SK-N-SH (cell line): ENCODE data around the gene AFP. TPM values are rescaled to one million over a fixed set of nuclear protein-coding genes. Genes with fewer than 3 reads are reported as not detected.

Experiments
- CTCF ChIA-PET: fragments of 300-600, 350-600 bp; formaldehyde crosslinking; extraction: SDS; loops from one replicate; lab custom pipeline; 2021; lab: Yijun Ruan, JAX
- POLR2A ChIA-PET: fragments of 350-600 bp; sonication (Branson Sonifier 250); formaldehyde crosslinking; extraction: SDS; loops from one replicate; lab custom pipeline; 2020; ENCODE audit warnings: antibody characterized with exemption, inconsistent platforms; lab: Yijun Ruan, JAX
- DNase-seq: peaks from one replicate; pipeline ENCODE4 v3.0.0; 2012
- H2AFZ ChIP-seq: fragments of 200-600 bp; sonication (generic); 2 replicates; pipeline ENCODE4 v1.8.1; 2016; ENCODE audit warnings: antibody characterized with exemption, mild to moderate bottlenecking, low read depth
- H3F3A ChIP-seq: fragments of 200-600 bp; sonication (generic); replicated peaks from 2 replicates; pipeline ENCODE3; 2016; ENCODE audit warnings: antibody characterized with exemption, mild to moderate bottlenecking; ENCODE audit not compliant: insufficient read depth
- H3K27ac ChIP-seq, 2 experiments: fragments of 200-500 bp in 1 of 2; fragments of 200-600 bp in 1 of 2; sonication (Bioruptor generic) in 1 of 2; sonication (generic), shearing (Covaris generic) in 1 of 2; 2 replicates each; pipeline versions ENCODE4 v1.5.1 to v1.6.1; 2014 to 2016; ENCODE audit warnings: low read depth in 2 of 2, inconsistent platforms in 1 of 2, low read length in 1 of 2, mild to moderate bottlenecking in 1 of 2, mixed read lengths in 1 of 2
- H3K27me3 ChIP-seq: fragments of 200-600 bp; sonication (generic), shearing (Covaris generic); 2 replicates; pipeline ENCODE4 v1.6.1; 2016; ENCODE audit warnings: mixed run types; ENCODE audit not compliant: insufficient read depth
- H3K36me3 ChIP-seq, 2 experiments: fragments of 200-500 bp in 1 of 2; fragments of 200-600 bp in 1 of 2; sonication (Bioruptor generic) in 1 of 2; sonication (generic) in 1 of 2; replicated peaks in 1 of 2; 2 replicates each; pipeline versions ENCODE3 to v1.5.1; 2014 to 2016; ENCODE audit warnings: low read length in 1 of 2, mild to moderate bottlenecking in 1 of 2; ENCODE audit not compliant: insufficient read depth in 2 of 2, control insufficient read depth in 1 of 2
- H3K4me1 ChIP-seq, 2 experiments: fragments of 200-500 bp in 1 of 2; fragments of 200-600 bp in 1 of 2; sonication (Bioruptor generic) in 1 of 2; sonication (generic), shearing (Covaris generic) in 1 of 2; 2 replicates each; pipeline versions ENCODE4 v1.5.1 to v1.6.1; 2014 to 2016; ENCODE audit warnings: low read depth in 1 of 2, low read length in 1 of 2, mixed run types in 1 of 2; ENCODE audit not compliant: insufficient read depth in 2 of 2, control insufficient read depth in 1 of 2
- H3K4me2 ChIP-seq: fragments of 200-600 bp; sonication (generic), shearing (Covaris generic); 2 replicates; pipeline ENCODE4 v1.6.1; 2017; ENCODE audit warnings: mixed run types
- H3K4me3 ChIP-seq, 2 experiments: fragments of 200-500 bp in 1 of 2; fragments of 200-600 bp in 1 of 2; sonication (Bioruptor generic) in 1 of 2; sonication (generic), shearing (Covaris generic) in 1 of 2; 2 replicates each; pipeline versions ENCODE4 v1.5.1 to v1.8.1; 2014 to 2016; ENCODE audit warnings: low read depth in 2 of 2, inconsistent platforms in 1 of 2, low read length in 1 of 2, mild to moderate bottlenecking in 1 of 2, mixed read lengths in 1 of 2, moderate library complexity in 1 of 2
- H3K79me2 ChIP-seq: fragments of 200-600 bp; sonication (generic); 2 replicates; pipeline ENCODE4 v1.8.1; 2017; ENCODE audit warnings: mild to moderate bottlenecking; ENCODE audit not compliant: insufficient read depth
- H3K9ac ChIP-seq: fragments of 200-600 bp; sonication (generic); 2 replicates; pipeline ENCODE4 v1.6.1; 2017; ENCODE audit warnings: mixed run types
- H3K9me2 ChIP-seq: fragments of 200-600 bp; sonication (generic); 2 replicates; pipeline ENCODE4 v1.6.1; 2017; ENCODE audit warnings: mixed run types
- H3K9me3 ChIP-seq: fragments of 200-600 bp; sonication (generic); 2 replicates; pipeline ENCODE4 v1.6.1; 2017; ENCODE audit warnings: mixed run types, mild to moderate bottlenecking, moderate library complexity
- H4K20me1 ChIP-seq: fragments of 200-600 bp; sonication (generic); 2 replicates; pipeline ENCODE4 v1.6.1; 2017; ENCODE audit warnings: mild to moderate bottlenecking, mixed run types; ENCODE audit not compliant: insufficient read depth
- CHD2 ChIP-seq: fragments of 150-350 bp; IDR thresholded peaks from 2 replicates; pipeline ENCODE4 v1.6.1; 2018; ENCODE audit warnings: low read length; ENCODE audit not compliant: partially characterized antibody
- EP300 ChIP-seq, 2 experiments: IDR thresholded peaks; 2 replicates each; pipeline versions ENCODE4 v1.4.0 to v1.6.1; 2012; ENCODE audit warnings: borderline replicate concordance in 1 of 2, low read depth in 1 of 2, low read length in 1 of 2
- EZH2phosphoT487 ChIP-seq: fragments of 200-600 bp; sonication (generic); IDR thresholded peaks from 2 replicates; pipeline ENCODE4 v1.6.1; 2017; ENCODE audit warnings: low read depth, mixed run types, mild to moderate bottlenecking, antibody characterized with exemption, moderate library complexity, borderline replicate concordance
- FOSL2 ChIP-seq: IDR thresholded peaks from 2 replicates; pipeline ENCODE4 v1.4.0; 2012; ENCODE audit warnings: low read depth, mild to moderate bottlenecking, moderate library complexity, borderline replicate concordance
- FOXJ3 ChIP-seq: sonication (generic); formaldehyde crosslinking; IDR thresholded peaks from 2 replicates; pipeline ENCODE4 v1.5.1; 2020; ENCODE audit warnings: mild to moderate bottlenecking, missing genetic modification reagents
- GATA2 ChIP-seq: sonication (generic); formaldehyde crosslinking; IDR thresholded peaks from 2 replicates; pipeline ENCODE4 v1.5.0; 2020; ENCODE audit warnings: mild to moderate bottlenecking, missing genetic modification reagents
- MAX ChIP-seq: IDR thresholded peaks from 2 replicates; pipeline ENCODE4 v1.4.0; 2012; ENCODE audit warnings: low read depth
- MEF2A ChIP-seq: IDR thresholded peaks from 2 replicates; pipeline ENCODE4 v1.4.0; 2012; ENCODE audit warnings: low read depth, borderline replicate concordance
- MXI1 ChIP-seq: IDR thresholded peaks from 2 replicates; pipeline ENCODE4 v1.6.1; 2012; ENCODE audit warnings: mild to moderate bottlenecking, low read depth, low read length, improper control_type of control experiment
- NRF1 ChIP-seq: IDR thresholded peaks from 2 replicates; pipeline ENCODE4 v1.6.1; 2012; ENCODE audit warnings: low read depth, mild to moderate bottlenecking, low read length
- PBX3 ChIP-seq: IDR thresholded peaks from 2 replicates; pipeline ENCODE4; 2012
- REST ChIP-seq: IDR thresholded peaks from 2 replicates; pipeline ENCODE4 v1.6.1; 2012; ENCODE audit warnings: mild to moderate bottlenecking, low read depth, low read length, moderate library complexity
- RFX5 ChIP-seq: IDR thresholded peaks from 2 replicates; pipeline ENCODE4 v1.6.1; 2012; ENCODE audit warnings: mild to moderate bottlenecking, improper control_type of control experiment, low read length
- RXRA ChIP-seq: IDR thresholded peaks from 2 replicates; pipeline ENCODE4 v1.4.0; 2012; ENCODE audit warnings: low read depth, mild to moderate bottlenecking, borderline replicate concordance
- SIN3A ChIP-seq: IDR thresholded peaks from 2 replicates; pipeline ENCODE4 v1.6.1; 2012; ENCODE audit warnings: low read depth, mild to moderate bottlenecking, low read length, moderate library complexity, borderline replicate concordance
- SMC3 ChIP-seq: IDR thresholded peaks from 2 replicates; pipeline ENCODE4 v1.6.1; 2012; ENCODE audit warnings: low read depth, low read length, improper control_type of control experiment
- USF1 ChIP-seq: IDR thresholded peaks from 2 replicates; pipeline ENCODE4 v1.4.0; 2012; ENCODE audit warnings: low read depth, borderline replicate concordance
- YY1 ChIP-seq: IDR thresholded peaks from 2 replicates; pipeline ENCODE4 v1.4.0; 2012; ENCODE audit warnings: low read depth, mild to moderate bottlenecking
- WGBS: methylation state at CpG from one replicate; pipeline ENCODE4 v1.1.6; 2017; ENCODE audit warnings: low lambda C conversion rate; 5-methylcytosine and 5-hydroxymethylcytosine counted together
- polyA plus RNA-seq, 3 experiments: library from polyadenylated mRNA; depleted of rRNA; stranded (reverse); fragments of >200 nt; gene quantifications; 2 replicates each; pipeline ENCODE4 v1.2.3, GENCODE V29; 2012

Gene AFP
- polyA plus RNA-seq, 1 of the 3 experiments (the other 2 are of a cell fraction) = 0.28 TPM

- no peaks in the 10 kb centered on the region for H3K9me3 ChIP-seq
- ChIA-PET POLR2A (no interaction called here), CTCF (no interaction called here)
- no peaks in the 10 kb centered on the region for H3K36me3 ChIP-seq
- H3K4me3 ChIP-seq = no peak overlapping the region
- no peaks in the 10 kb centered on the region for H4K20me1 ChIP-seq
- no peaks in the 10 kb centered on the region for H3K9me2 ChIP-seq
- no peak overlapping the region for H2AFZ ChIP-seq
- peaks cover 14% of the 10 kb centered on the region; the same call in 1 of the 2 replicates for H3K27me3 ChIP-seq
- H3K4me2 ChIP-seq = no peak overlapping the region
- H3K27ac ChIP-seq = no peak overlapping the region
- no peak for DNase-seq
- 2% methylated on average over 3 of the region's 3 CpGs for WGBS
- no peaks in the 10 kb centered on the region for H3K4me1 ChIP-seq
- TF ChIP-seq CHD2 = no peak
- no peak for TF ChIP-seq FOXJ3 (CRISPR knock-in tag)
- no peak for TF ChIP-seq SIN3A
- TF ChIP-seq GATA2 = no peak
- TF ChIP-seq EZH2phosphoT487 = no peak
- TF ChIP-seq RFX5 = no peak
- TF ChIP-seq NRF1 = no peak
- TF ChIP-seq MAX = no peak
- TF ChIP-seq USF1 = no peak
- TF ChIP-seq RXRA = no peak
- no peak for TF ChIP-seq YY1
- TF ChIP-seq MXI1 = no peak
- no peak for TF ChIP-seq FOSL2
- TF ChIP-seq REST = no peak
- no peak for TF ChIP-seq PBX3
- TF ChIP-seq MEF2A = no peak
- TF ChIP-seq EP300 (IDR thresholded peaks at IDR 0.05; ENCODE audit: borderline replicate concordance in 1 of 2, low read depth in 1 of 2, low read length in 1 of 2) = no peak
- no peak for TF ChIP-seq SMC3
- no peaks in the 10 kb centered on the region for H3F3A ChIP-seq
- H3K79me2 ChIP-seq = no peaks in the 10 kb centered on the region
- H3K9ac ChIP-seq = no peak overlapping the region
Measured at GRCh38 chr4:73410916-73411730, 24.9 kb upstream of the AFP start.
